Stimulated activated CD8-positive, alpha-beta memory T cell treated with anti-CD3 and anti-CD28 coated beads, Interleukin-15, amount 100 ng/mL, for 1 hour (primary cell): ENCODE data around the gene MUCL3.
"Not testable (repeated sequence)": the region's sequence is repeated elsewhere in the genome, so short reads cannot be mapped to it uniquely, and the experiment has no call there.

Source experiments
- DNase-seq: peaks from one replicate; pipeline ENCODE4 v3.0.0-alpha.2; 2020; ENCODE audit warnings: low read depth

MUCL3 gene, protein sequence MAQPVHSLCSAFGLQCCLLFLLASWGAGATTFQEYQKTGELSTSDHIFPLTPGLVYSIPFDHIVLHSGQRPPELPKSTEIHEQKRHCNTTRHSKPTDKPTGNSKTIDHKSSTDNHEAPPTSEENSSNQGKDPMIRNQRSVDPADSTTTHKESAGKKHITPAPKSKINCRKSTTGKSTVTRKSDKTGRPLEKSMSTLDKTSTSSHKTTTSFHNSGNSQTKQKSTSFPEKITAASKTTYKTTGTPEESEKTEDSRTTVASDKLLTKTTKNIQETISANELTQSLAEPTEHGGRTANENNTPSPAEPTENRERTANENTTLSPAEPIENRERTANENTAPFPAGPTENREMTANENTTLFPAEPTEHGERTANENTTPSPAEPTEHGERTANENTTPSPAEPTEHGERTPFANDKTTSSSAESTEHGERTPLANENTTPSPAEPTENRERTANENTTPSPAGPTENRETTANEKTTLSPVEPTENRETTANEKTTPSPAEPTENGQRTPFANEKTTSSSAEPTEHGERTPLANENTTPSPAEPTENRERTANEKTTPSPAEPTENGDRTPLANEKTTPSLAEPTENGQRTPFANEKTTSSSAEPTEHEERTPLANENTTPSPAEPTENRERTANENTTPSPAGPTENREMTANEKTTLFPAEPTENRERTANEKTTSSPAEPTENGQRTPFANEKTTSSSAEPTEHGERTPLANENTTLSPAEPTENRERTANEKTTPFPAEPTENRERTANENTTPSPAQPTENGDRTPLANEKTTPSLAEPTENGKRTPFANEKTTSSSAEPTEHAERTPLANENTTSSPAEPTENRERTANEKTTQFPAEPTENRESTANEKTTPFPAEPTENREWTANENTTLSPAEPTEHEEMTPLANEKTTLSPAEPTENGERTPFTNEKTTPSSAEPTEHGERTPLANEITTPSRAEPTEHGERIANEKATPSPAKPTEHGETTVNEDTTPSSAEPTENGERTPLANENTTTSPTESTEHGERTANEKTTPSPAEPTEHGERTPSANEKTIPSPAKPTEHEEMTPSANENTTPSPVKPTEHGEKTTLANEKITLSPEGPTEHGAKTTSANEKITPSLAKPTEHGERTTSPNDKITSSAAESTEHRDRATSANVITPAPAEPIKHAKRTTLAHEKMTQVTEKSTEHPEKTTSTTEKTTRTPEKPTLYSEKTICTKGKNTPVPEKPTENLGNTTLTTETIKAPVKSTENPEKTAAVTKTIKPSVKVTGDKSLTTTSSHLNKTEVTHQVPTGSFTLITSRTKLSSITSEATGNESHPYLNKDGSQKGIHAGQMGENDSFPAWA (N-terminal part only)

DNA sequence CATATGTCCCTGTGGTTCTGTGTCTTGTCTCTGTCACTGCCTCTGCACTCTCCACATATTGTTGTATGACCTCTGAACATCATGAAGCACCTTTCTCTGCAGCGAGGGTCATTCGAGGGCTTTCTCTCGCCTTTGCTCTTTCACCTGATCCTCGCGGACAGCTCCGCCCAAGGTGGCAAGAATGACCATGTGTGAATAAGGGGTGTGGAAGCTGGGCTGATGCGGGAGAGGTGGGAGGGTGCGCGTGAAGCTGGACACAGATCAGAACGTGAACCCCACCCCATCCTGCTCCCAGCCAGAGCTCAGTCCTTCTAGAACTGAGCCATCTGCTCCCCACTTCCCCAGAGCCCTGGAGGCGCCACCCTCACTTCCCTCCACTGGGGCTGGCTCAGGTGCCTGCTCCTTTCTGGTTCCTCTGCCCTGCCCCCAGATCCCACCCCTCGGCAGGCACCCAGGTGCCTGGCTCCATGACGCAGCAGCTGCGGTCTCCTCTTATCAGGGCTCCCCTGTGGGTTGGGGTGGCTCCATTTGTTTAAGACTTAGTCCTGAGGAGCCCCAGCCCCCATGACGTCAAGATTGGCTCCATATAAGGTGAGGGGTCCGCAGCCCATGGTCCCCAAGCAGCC lies at the start of gene MUCL3:
MUCL3 (plus strand) TSS at position 613 of the 626 bp plus-strand sequence. CDS start 27 bp downstream, outside the sequence.
- DNase-seq: no peak

DNA sequence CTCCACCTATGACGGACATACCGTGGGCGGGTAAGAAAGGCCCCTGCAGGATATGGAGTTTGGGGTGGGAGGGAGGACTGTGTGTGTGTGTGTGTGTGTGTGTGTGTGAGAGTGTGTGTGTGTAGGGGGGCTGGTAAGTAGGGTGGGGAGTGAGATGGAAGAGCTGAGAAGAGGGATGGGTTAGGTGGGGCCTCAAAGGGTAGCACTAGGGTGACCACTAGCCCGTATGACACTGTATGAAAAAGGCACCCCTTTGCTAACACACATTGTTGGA lies 49.4 kb upstream of the MUCL3 start:
- no peak for DNase-seq

DNA sequence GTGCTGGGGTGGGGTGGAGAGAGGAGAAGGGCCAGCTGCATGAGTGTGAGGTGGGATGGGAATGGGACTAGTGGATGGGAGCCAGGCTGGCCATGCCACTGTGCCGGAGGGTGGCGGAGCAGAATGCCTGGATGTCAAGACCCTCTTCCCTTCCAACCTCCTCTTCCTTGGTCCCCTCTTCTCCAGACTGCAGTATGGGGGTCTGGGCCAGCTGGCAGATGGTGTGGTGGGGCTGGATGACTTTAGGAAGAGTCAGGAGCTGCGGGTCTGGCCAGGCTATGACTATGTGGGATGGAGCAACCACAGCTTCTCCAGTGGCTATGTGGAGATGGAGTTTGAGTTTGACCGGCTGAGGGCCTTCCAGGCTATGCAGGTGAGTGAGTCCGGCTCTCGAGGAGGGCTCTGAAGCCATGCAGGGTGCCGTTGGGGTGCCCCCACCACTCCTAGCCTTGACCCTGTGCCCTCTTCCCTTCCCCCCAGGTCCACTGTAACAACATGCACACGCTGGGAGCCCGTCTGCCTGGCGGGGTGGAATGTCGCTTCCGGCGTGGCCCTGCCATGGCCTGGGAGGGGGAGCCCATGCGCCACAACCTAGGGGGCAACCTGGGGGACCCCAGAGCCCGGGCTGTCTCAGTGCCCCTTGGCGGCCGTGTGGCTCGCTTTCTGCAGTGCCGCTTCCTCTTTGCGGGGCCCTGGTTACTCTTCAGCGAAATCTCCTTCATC lies 48.8 kb upstream of the MUCL3 start:
- no peak for DNase-seq

DNA sequence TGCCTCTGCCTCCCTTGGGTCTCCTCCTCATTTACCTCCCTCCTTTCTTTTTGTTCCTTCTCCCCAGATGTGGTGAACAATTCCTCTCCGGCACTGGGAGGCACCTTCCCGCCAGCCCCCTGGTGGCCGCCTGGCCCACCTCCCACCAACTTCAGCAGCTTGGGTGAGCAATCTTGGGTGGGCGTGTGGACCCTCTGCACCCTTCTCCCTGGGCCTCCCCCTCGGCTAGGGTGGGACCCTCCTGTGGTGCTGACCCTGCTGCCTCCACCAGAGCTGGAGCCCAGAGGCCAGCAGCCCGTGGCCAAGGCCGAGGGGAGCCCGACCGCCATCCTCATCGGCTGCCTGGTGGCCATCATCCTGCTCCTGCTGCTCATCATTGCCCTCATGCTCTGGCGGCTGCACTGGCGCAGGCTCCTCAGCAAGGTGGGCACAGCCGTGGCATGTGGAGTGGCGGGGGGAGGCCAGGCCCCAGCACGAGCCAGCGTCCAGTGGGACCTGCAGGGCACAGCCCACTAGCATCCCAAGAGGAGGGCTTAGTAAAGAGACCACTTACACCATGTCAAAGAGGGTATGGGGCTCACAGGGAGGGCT lies 47.7 kb upstream of the MUCL3 start:
- DNase-seq: no peak

DNA sequence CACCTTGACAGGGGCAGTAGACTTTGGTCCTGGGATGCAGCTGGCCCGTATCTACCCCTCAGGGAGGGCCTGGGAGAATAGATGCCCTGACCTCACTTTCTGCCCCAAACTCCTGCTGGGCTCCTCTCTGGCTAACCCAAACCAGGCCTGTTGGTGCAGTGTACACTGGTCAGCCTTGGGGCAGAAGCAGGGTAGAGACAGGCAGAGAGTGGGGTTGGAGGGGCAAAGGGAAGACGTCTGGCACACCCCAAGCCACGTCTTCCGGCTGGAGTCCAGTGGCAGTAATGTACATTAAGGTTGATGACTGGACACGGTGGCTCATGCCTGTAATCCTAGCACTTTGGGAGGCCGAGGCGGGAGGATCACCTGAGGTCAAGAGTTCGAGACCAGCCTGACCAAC lies 47.1 kb upstream of the MUCL3 start:
- DNase-seq: no peak

DNA sequence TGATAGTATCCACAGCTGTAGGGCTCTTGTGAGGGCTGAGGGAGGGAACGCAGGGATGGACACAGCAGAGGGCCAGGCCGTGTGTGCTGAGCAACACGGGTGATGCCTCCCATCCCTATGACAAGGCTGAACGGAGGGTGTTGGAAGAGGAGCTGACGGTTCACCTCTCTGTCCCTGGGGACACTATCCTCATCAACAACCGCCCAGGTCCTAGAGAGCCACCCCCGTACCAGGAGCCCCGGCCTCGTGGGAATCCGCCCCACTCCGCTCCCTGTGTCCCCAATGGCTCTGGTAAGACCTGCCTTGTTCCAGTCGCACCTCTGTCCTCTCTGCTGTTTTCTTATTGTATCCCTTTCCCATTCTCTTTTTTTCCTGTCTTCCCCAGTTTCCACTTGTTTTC lies 46.4 kb upstream of the MUCL3 start:
- no peak for DNase-seq

DNA sequence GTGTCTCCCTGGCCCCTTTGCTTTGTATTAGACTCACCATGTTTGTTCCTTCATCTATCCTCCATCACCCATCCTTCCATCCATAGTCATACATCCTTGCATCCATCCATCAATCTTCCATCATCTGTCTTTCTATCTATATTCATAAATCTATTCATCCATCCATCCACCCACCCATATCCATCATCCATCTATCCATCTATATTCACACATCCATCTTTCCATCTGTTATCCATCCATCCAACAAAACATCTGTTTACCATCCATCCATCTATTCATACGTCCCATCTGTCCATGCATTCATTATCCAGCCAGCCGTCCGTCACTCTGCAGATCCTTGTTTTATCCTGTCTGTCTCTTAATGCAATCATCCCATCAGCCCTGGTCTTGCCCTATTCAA lies 45.8 kb upstream of the MUCL3 start:
- no peak for DNase-seq

DNA sequence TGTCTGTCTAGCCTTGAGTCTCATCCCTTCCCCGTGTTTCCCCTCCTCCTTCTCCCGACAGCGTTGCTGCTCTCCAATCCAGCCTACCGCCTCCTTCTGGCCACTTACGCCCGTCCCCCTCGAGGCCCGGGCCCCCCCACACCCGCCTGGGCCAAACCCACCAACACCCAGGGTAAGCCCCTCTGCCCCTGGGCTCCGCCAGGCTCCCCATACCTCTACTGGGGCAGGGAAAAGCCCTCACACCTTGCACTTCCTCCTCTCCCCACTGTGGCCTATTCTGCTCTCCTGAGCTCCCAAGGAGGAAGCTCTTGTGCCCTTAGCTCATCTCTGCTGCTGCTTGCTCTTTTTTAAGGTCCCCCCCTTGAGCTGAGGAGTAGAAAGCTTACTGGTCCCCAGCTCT lies 45.4 kb upstream of the MUCL3 start:
- no peak for DNase-seq

DNA sequence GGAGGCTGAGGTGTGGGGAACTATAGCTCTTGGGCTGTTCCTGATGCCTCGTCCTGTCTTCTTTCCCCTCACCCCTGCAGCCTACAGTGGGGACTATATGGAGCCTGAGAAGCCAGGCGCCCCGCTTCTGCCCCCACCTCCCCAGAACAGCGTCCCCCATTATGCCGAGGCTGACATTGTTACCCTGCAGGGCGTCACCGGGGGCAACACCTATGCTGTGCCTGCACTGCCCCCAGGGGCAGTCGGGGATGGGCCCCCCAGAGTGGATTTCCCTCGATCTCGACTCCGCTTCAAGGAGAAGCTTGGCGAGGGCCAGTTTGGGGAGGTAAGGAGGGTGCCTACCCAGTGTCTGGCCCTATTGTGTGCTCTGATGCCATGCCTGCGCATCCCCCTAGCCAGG lies 44.2 kb upstream of the MUCL3 start:
- no peak for DNase-seq

DNA sequence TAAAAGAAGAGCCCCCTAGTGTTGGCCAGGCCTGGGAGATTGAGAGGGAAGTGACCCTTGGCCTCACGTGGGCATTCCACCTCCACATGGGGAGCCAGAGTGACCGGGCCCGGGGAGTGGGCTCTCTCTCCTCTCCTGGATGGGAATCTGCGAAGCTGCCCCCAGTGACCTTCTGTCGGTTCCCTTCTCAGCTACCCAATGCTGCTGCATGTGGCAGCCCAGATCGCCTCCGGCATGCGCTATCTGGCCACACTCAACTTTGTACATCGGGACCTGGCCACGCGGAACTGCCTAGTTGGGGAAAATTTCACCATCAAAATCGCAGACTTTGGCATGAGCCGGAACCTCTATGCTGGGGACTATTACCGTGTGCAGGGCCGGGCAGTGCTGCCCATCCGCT lies 42.9 kb upstream of the MUCL3 start:
- DNase-seq: no peak

DNA sequence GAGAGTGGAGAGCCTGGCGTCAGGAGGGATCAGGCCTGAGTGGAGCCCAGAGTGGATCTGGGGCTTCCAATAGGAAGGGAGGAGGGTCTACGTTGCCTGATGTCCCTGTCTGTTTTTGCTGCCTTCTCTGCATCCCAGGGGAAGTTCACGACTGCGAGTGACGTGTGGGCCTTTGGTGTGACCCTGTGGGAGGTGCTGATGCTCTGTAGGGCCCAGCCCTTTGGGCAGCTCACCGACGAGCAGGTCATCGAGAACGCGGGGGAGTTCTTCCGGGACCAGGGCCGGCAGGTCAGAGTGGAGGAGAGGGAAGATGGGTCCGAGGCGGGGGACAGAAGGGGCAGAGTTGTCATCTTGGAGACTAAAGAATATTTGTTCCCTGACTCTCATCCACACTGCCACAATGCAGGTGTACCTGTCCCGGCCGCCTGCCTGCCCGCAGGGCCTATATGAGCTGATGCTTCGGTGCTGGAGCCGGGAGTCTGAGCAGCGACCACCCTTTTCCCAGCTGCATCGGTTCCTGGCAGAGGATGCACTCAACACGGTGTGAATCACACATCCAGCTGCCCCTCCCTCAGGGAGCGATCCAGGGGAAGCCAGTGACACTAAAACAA lies 41.9 kb upstream of the MUCL3 start:
- DNase-seq: no peak

DNA sequence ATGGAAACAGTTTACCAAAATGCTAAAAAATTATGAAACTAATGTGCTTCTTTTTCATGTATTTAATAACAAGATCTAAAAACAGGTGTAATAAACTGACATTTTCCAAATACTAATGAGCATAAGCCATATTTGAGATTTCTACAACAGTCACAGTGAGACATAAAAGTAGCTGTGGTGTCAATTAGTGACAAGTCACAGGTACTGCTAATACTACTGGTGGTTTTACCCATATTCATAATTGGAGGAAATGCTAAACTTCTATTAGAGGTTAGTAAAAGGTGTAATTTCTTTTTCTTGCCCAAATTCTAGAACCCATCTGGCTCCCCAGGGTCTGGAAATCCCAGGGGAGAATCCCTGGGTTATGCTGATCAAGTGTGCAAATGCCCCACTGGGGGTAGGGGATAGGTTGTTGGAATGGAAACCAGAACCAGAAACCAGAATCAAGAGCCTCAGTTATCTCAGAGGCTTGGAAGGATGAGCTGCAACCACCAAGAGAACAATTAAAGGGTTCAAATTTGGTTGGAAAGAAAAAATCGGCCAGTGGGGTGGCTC lies 39.8 kb upstream of the MUCL3 start:
- no peak for DNase-seq

DNA sequence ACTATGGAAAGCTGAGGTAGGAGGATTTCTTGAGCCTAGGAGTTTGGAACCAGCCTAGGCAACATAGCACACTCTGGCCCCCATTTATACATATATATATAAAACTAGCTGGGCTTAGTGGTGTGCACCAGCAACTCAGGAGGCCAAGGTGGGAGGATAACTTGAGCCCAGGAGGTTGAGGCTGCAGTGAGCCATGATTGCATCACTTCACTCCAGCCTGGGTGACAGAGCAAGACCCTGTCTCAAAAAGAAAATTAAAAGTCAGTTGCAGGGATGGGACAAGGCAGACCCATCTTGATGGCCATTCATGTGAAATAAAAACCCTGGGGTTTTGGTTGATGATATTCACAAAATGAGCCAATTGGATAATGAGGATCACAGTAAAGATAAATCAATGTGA lies 39.3 kb upstream of the MUCL3 start:
- DNase-seq: no peak

DNA sequence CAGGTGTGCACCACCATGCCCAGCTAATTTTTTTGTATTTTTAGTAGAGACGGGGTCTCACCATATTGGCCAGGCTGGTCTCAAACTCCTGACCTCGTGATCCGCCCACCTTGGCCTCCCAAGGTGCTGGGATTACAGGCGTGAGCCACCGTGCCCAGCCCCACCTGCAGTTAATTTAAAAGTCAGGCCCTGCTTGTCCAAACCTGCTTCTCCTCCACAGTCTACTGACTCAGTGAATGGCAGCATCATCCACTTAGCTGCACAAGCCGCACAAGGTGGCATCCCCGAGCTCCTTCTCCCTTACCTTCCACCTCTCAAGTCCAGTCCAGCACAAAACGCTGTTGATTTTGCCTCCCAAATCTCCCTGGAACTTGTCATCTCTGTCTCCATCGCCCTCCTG lies 38.6 kb upstream of the MUCL3 start:
- DNase-seq: not testable (repeated sequence)

DNA sequence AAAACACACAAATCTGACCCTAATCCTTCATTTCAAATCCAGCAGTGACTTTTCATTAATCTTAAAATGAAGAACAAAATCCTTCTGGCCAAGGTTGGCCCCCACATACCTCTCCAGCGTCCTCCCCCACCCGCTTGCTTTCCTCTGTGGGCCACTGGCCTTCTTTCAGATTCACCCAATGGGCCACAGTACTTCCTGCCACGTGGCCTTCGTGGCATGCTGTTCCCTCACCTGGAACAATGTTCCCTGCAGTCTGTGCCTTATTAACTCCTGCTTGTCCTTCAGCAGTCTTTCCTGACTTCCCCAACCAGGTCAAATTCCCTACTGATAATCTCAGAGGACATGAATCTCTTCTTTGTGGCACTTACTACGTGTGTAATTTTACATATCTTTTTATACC lies 38.1 kb upstream of the MUCL3 start:
- DNase-seq: no peak

DNA sequence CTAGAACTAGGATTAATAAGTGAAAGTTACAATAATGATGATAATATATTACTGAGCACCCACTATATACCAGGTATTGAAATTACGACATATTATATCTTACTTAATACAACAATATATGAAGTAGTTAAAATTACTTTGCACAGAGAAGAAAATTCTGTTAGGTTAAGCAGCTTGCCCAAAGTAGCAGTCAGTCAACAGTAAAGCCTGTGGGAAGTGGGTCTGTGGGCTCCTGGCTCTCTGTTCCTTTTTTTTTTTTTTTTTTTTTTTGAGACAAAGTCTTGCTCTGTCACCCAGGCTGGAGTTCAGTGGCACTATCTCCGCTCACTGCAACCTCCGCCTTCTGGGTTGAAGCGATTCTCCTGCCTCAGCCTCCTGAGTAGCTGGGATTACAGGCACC lies 37.5 kb upstream of the MUCL3 start:
- no peak for DNase-seq

DNA sequence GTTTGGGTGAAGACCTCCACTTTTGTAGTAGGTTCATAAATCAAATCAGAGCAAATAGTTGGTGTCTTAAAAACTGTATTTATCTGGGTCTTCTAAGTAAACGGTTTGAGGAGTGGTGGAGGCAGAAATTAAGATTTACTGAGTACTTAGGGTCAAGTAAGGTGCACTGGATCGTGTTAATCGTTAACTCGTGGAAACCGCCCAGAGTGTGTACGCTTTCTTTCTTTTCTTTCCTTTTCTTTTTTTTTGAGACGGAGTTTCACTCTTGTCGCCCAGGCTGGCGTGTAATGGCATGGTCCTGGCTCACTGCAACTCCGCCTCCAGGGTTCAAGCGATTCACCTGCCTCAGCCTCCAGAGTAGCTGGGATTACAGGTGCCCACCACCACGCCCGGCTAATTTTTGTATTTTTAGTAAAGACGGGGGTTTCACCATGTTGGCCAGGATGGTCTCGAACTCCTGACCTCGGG lies 33.4 kb upstream of the MUCL3 start:
- DNase-seq: not testable (repeated sequence)

DNA sequence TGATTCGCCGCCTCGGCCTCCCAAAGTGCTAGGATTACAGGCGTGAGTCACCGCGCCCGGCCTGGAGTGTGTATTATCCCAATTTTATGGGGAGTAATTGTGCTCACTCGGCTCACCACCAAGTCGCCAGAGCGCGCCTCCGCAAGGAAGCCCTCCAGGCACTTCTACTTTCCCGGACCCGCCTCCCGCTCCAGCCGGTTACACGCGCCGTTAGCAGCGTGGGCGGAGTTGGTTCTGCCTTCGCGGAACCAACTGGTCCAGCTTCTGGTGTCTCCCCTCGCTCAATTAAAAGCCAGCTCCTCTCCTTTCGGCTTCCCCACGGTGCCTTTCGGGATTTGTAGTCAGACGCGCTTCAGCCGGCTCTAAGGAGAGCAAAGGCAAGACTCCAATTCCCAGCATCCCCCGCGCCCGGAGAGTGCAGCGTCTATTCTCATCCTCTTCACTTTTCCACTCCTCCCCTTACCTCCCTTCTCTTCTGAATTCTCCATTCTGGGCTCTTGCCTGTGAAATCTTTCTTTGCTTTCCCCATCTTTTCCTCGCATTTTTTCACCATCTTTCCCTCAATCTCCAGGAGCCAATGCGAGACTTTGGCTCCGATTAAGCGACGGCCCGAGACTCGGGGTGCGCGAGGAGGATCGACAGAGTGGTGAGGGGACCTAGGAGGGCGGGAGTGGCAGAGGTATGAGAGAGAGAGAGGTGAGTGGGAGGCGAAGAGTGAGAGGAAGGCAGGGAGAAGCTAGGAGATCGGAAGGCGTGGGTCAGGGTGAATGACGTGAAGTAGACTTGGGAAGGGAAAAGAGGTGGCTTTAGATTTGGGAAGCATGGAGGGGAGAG lies 32.8 kb upstream of the MUCL3 start, which contains the start of gene GTF2H4:
GTF2H4 (plus strand) TSS at position 450 of the 834 bp plus-strand sequence.
- DNase-seq: peak; percentile 90

DNA sequence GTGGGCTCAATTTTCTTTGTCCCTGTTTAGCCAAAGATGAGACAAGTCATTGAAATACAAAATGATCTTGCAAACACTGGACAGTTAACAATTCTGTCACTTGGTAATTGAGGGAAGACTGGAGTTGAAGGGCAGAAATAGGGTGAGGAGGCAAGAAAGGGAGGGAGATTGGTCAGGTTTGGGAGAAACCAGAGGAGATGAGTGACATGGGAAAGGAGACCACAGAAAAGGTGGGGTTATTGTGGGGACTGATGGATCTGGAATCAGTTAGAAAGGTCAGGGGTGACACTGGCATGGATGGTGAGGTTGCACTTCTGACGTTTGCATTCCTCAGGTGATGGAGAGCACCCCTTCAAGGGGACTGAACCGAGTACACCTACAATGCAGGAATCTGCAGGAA lies 32.1 kb upstream of the MUCL3 start:
- no peak for DNase-seq
